NCI-H146 treated with DMSO at 0.1 percent for 48 hours (cell line): ENCODE data around the gene ATP2B3.

Source experiments
- DNase-seq: peaks from one replicate; lab custom pipeline; 2025; ENCODE audit not compliant: unreplicated experiment; lab: John Stamatoyannopoulos, UW

ATP2B3 gene

DNA sequence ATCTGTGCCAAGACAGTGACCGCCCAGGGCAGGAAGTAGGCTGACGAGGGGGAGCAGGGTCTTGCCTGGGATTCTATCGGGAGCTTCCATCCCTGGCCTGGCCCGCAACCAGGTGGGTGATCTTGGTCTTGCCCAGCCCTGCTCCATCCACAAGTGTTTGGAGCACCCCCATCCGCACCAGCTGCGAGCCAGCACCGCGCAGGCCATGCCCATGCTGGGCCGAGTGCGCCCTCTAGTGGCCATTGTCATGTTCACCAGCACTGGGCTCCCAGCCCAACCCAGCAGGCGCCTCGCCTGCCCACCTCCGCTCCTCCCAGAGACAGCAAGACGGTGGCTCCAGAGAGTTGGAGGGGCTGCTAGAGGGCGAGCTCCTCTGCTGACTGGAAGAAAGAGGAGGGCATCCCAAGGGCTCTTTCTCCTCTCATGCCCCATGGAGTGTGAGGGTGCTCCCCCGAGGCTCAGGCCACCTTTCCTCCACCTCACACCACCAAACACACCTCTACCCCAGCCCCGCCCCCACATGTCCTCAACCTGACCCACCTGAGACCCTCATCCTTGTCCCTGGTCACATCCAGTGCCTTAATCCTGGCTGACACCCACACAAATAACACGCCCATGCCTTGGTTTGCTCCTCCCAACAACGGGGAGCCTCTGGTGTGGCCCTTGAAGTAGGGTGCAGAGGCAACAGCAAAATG lies 9.8 kb upstream of the ATP2B3 start:
- peak; percentile 6 for DNase-seq

- no peak for DNase-seq
Measured at GRCh38 chrX:153509592-153509991, 7.8 kb upstream of the ATP2B3 start.

DNA sequence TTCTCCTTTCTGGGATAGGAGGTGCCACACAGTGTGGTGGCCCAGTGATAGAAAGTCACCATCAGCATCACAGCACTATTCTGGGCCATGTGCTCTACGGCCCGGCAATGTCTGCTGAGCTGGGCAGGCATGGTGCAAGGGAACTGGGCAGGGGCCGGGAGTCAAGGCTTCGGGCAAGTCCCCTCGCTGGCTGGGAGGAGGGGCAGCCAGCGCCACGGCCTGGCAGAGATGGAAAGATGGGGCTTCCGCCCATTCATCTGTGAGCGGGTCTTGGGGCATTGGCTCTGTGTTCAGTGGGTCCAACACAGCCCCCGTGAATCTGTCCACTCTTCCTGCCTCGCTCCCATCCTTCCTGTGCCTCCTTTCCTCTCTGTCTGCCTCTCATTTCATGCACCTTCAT lies 7.1 kb upstream of the ATP2B3 start:
- no peak for DNase-seq

- no peak for DNase-seq
Measured at GRCh38 chrX:153511784-153512500, 5.5 kb upstream of the ATP2B3 start.

GRCh38 chrX:153512501-153512893 lies 4.9 kb upstream of the ATP2B3 start:
- DNase-seq: no peak

- no peak for DNase-seq
Measured at GRCh38 chrX:153513265-153513664, 4.2 kb upstream of the ATP2B3 start.

DNA sequence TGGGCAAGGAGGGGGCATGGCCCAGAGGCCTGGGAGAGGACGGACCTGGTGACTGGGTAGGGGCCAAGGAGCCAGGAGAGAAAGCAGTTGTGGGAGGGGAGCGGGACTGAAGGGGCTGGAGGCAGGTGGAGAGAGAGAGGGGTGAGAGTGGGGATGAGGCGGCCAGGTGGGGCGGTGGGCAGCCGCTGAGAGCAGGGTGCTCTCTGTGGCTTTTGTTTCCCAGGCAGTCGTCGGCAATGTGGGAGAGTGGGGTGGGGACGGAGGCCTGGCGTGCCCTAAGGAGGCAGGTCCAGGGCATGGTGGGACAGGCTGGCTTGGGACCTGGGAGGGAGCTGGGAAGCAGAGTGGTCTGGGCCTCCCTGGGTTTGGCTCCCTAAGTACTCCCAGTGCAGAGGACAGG lies 3.2 kb upstream of the ATP2B3 start:
- no peak for DNase-seq

GRCh38 chrX:153515435-153515834 lies 2.0 kb upstream of the ATP2B3 start:
- DNase-seq: no peak

DNA sequence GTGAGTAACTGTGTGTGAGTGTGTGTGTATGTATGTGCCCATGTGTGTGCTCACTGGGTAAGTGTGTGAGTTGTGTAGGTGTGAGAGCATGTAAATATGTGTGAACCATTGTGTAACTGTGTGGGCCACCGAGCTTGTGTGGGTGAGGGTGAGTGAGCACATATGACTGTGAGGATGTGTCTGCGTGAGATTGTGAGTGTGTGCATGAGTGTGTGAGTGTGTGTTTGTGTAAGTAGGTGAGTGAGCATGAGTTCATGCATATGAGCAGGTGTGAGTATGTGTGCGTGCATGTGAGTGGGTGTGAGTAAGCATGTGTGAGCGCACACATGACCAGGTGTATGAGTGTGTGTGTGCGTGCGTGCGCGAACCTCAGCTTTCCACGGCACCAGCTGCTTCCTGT lies 1.4 kb upstream of the ATP2B3 start:
- no peak for DNase-seq

DNA sequence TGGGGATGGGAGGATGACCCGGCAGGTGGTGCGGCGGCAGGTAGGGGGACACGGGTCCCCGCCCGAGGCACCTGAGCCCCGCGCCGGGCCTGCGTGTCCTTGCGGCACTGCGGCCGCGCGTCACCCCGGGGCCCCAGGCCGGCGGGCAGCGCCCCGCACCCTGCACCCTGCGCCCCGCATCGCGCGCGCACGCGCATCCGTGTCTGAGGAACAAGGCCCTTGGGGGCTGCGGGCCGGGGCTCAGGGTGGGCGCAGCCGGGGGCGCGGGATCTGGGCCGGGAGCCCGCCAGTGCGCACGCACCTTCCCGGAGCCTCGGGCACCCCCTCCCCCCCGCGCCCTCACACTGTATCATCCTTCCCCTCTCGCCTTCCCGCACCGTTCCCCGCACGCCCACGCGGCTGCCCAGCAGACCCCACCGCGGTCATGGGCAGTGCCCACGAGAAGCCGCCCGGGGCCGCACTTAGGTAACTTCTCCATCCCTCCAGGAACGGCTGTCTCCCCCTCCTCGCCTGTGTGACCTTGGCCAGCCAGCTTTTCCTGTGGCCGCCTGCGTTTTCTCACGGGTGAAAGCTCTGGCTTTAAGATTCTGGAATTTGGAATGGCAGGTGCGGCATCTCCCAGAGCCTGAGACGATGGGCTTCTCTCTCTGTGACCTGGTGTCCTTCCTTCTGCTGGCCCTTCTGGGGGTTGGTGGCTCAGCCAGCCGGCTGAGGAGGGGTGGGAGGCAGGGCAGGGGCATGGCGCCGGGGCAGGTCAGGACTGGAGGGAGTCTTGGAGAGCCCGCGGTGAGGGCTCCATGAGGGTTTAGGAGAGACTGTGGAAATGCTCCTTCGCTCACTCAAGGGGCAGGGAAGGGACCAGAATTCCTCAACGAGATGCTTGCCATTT lies 748 bp downstream of the ATP2B3 start:
- DNase-seq: no peak

- DNase-seq: peak; percentile 7
Measured at GRCh38 chrX:153519569-153520286, 2.3 kb downstream of the ATP2B3 start.

DNA sequence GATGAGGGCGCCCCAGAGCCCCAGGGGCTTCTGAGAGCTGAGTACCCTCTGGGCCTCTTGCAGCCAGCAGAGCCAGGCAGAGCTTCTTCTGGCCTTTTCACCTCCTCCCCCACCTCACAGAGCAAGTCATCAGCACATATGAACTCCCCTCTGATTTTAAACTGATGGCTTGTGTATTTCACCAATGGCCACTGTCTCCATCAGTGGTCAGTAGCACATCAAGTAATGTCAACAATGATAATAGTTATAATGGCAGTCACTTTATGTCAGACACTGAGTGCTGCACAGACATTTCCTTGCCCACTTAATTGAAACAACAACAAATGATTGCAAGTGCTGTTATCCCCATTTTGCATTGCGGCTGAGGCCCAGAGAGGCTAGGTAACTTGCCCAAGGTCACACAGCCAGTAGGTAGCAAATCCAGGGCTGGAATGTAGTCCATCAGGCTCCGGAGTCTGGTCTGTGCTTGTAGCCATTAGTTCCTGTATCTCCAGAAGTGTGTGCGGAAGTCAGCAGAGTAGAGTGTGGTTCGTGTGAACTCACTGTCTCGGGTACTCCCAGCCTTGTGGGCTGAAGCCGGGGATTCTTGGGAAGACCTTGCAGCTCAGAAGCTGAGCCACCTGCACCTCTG lies 3.0 kb downstream of the ATP2B3 start:
- no peak for DNase-seq

- no peak for DNase-seq
Measured at GRCh38 chrX:153521034-153521433, 3.6 kb downstream of the ATP2B3 start.

DNA sequence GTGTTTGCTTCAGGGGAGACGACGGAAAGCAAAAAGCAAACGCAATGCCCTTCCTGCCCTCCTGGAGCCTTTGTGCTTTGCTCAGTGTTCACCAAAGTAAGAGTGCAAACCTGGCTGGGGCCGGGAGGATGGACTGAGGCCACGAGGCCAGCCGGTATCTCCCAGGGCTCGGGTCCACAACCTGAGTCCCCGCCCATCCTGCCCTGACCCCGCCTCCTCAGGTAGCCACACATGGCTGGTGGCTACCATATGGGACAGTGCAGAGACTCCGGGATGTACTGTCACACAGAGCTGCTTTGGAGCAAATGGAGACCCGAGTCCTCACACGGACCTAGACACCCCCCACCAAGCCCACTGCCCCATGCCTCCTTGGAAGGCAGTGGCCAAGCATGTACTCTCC lies 4.8 kb downstream of the ATP2B3 start:
- no peak for DNase-seq

GRCh38 chrX:153523269-153523668 lies 5.8 kb downstream of the ATP2B3 start:
- DNase-seq: no peak

- DNase-seq: no peak
Measured at GRCh38 chrX:153524234-153524633, 6.8 kb downstream of the ATP2B3 start.

DNA sequence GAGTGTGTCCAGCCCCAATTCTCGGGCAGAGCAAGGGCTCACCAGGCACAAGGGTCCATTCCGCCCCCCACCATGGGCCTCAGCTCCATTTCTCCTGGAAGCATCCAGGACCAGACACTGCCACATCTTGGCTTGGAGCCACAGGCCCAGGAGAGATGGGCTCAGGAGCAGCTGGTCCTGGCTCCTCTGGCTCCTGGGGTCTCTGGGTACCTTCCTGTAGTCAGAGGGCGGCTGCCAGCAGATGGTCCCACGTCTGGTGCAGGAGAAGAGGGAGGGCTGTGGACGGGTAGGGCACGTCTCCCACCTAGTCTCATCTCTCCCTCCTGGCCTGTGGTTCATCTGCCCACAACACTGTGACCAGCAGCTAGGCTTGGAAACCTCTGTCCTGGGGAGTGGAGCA lies 8.0 kb downstream of the ATP2B3 start:
- no peak for DNase-seq

DNA sequence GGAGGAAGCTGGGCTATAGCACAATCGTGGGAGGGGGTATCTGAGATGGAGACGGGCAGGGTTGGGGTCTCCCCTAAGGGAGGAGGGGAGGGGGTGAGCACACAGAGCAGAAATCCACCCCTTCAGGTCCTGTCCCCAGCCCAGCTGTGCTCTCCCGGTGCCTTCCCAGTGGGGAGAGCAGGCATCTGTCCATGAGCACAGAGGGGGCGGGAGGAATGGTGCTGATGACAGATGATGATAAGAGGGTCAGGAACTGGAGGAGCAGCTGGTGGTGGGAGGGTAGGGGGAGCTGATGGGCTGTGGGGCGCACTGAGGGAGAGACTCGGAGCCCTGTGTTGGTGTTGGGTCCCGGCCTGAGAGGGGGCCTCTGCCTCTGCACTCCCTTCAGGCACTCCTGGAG lies 8.6 kb downstream of the ATP2B3 start:
- no peak for DNase-seq

GRCh38 chrX:153526801-153527200 lies 9.4 kb downstream of the ATP2B3 start:
- DNase-seq: peak; percentile 54

DNA sequence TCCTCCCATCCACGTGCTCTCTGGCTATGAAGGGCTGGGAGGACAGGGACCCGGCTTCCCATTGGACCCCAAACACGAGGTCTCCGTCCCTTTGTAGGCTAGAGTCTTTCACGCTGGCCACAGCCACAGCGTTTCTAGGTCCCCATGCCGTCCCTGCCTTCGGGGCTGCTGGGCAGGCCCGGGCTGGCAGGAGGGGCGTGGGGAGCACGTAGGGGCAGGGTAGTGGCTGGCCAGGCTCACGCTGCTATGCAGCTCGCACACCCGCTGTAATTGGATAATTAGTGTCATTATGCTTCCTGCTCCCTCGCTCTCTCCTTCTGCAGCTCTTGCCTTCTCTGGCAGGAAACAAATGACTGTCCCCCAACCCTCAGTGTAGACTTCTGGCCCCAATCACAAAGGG lies 9.8 kb downstream of the ATP2B3 start:
- peak; percentile 66 for DNase-seq
